Pancreas (tissue), 10 donors: ENCODE results near the gene TRABD. TPM values are rescaled to one million over a fixed set of nuclear protein-coding genes. Genes with fewer than 3 reads are reported as not detected.

Experiments used
- ATAC-seq, 4 donors: fragments of 200-7000 bp; cut with Tn5 transposase; one replicate each; pipeline versions ENCODE4 v1.8.0 to v1.9.1; 2020; ENCODE audit warnings: mild to moderate bottlenecking in 4 of 4, moderate library complexity in 4 of 4
- DNase-seq, 6 donors: peaks; one replicate each; pipeline ENCODE4 v3.0.0-alpha.2; 2020
- FAIRE-seq: peaks from 2 replicates; lab custom pipeline; 2012; peaks lifted over from hg19 to GRCh38; lab: Jason Lieb, UNC
- H3K27ac ChIP-seq, 4 donors: fragments of 200-600 bp; sonication (generic); 1 replicate in 3 of 4; 2 replicates in 1 of 4; pipeline versions ENCODE4 v1.5.0 to v1.8.0; 2020
- H3K27me3 ChIP-seq, 4 donors: fragments of 200-600 bp; one replicate each; pipeline ENCODE4 v1.8.0; 2021
- H3K36me3 ChIP-seq, 3 donors: fragments of 200-600 bp; sonication (generic) in 1 of 3; one replicate each; pipeline versions ENCODE4 v1.5.0 to v1.8.0; 2020 to 2021
- H3K4me1 ChIP-seq, 3 donors: fragments of 200-600 bp; one replicate each; pipeline ENCODE4 v1.8.0; 2021
- H3K4me3 ChIP-seq, 4 donors: fragments of 200-600 bp; sonication (generic) in 2 of 4; one replicate each; pipeline versions ENCODE4 v1.5.0 to v1.8.0; 2020 to 2021
- H3K9me3 ChIP-seq, 4 donors: fragments of 200-600 bp; one replicate each; pipeline ENCODE4 v1.8.0; 2021
- CTCF ChIP-seq, 4 donors: fragments of 200-600 bp; sonication (generic) in 3 of 4; IDR thresholded peaks; one replicate each; pipeline versions ENCODE4 v1.5.0 to v1.8.0; 2021; ENCODE audit warnings: antibody characterized with exemption in 4 of 4
- WGBS, 2 donors: extraction: QIAGEN DNeasy Blood & Tissue Kit; methylation state at CpG; one replicate each; pipeline ENCODE4 v1.1.7; 2013; 5-methylcytosine and 5-hydroxymethylcytosine counted together
- intact Hi-C, 3 donors: fragments of 100-400 bp; cut with DNase I; formaldehyde crosslinking; loops; one replicate each; pipeline versions ENCODE4 v1.11.1 to v1.14.2; 2022
- polyA plus RNA-seq, 2 donors: library from polyadenylated mRNA; stranded (reverse); fragments of 200-250 nt; gene quantifications; one replicate each; pipeline ENCODE4 v1.2.3, GENCODE V29; 2013
- total RNA-seq, 6 donors: library from RNA; stranded (reverse); fragmentation: NEBNext Ultra II Directional in 4 of 6; extraction: Animal tissue kit (Norgen Biotek cat#: 25700) in 4 of 6; gene quantifications; one replicate each; pipeline versions ENCODE4 v1.2.1 to v1.2.4, GENCODE V29; 2021 to 2023
- donor health status: healthy with polysubstance abuse.
- donor health status: DM: no; HTN: no; CAD: no; lungs with moderate emphysema.
- donor health status: DM: no; HTN: no; CAD: no.
- donor health status: control.
- donor health status: control.
- donor health status: Bipolar disorder and iron deficiency.
- donor health status: DM: yes; HTN: yes; CAD: no.
- donor health status: DM: no; HTN: no; CAD: no.
- donor health status: DM: no; HTN: no; CAD: no.
- donor health status: DM: yes; HTN: yes; CAD: no.

TRABD gene
- total and polyA plus RNA-seq, 8 donors = 25.9 to 107 (median 51.7) TPM

- no peak for ATAC-seq
- no peaks in the 10 kb centered on the region for H3K9me3 ChIP-seq
- intact Hi-C loops = no loop called here
- no peak for TF ChIP-seq CTCF (IDR thresholded peaks at IDR 0.05)
- no peaks in the 10 kb centered on the region for H3K27me3 ChIP-seq
- H3K27ac ChIP-seq = no peak overlapping the region
- no peaks in the 10 kb centered on the region for H3K36me3 ChIP-seq
- DNase-seq = peak in 2 of 6 donors; percentile 17 to 52
- no peaks in the 10 kb centered on the region for H3K4me1 ChIP-seq
- FAIRE-seq = no peak
- H3K4me3 ChIP-seq = no peak overlapping the region
- WGBS, 2 donors = 79 to 87% methylated on average over 13 of the region's 13 CpGs
Measured at GRCh38 chr22:50171965-50172421, 13.7 kb upstream of the TRABD start.

DNA sequence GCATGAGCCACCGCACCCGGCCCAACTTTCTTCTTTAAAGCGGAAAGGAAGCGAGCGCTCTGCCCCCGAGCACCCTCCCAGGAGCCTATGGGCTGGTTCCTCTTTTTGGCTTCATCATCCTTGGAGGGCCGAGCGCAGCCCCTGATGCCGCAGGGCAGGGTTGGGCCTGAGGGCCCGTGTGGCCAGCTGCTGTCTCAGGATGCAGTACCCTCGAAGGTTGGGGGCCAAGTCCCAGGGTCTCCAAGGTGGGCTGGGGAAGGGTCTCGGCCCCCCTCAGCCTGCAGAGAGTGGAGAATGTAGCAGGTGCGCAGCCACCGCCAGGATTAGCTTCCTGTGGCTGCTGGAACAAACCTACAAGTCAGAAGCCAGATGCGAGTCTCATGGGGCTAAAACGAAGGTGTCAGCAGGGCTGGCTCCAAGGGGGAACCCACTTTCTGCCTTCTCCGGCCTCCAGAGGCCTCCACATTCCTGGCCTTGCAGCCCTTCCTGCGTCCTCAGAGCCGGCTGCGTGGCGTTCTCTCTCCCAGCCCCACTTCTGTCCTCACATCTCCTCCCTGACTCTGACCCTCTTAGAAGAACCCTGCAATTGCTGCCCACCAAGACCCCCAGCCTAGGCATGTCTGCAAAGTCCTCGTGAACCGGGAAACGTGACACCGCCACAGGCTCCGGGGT, 12.3 kb upstream of the TRABD start:
- FAIRE-seq (no peak), ATAC-seq (peak in 1 of 4 donors; percentile 13), DNase-seq (peak in 3 of 6 donors; percentile 14 to 52 (median 17))
- no peak overlapping the region for H3K4me3 ChIP-seq
- no peaks in the 10 kb centered on the region for H3K4me1 ChIP-seq
- intact Hi-C loops = no loop called here
- no peak for TF ChIP-seq CTCF (IDR thresholded peaks at IDR 0.05)
- H3K27ac ChIP-seq = no peak overlapping the region
- H3K36me3 ChIP-seq = no peaks in the 10 kb centered on the region
- 82 to 88% methylated on average over 26 of the region's 26 CpGs for WGBS, 2 donors
- no peaks in the 10 kb centered on the region for H3K9me3 ChIP-seq
- H3K27me3 ChIP-seq = no peaks in the 10 kb centered on the region

DNA sequence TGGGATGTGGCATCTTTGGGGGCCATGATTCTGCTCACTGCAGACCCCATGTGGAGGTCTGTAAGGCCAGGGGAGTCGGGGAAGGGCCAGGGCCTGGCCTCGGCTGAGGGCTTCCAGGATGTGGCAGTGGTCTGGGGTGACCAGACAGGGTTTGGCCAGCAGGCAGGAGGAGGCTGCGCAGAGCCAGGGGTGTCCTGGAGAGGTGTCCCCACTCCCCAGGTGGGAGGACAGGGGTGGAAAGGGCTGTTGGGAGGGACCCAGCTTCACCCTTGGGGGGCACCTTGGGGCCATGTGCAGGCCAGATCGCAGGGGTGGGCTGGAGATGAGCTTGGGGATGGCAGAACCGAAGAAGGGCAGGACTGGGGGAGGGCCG, 11.7 kb upstream of the TRABD start:
- Histone ChIP-seq H3K4me3 (no peak overlapping the region), H3K27ac (no peak overlapping the region), H3K9me3 (no peaks in the 10 kb centered on the region), H3K36me3 (no peaks in the 10 kb centered on the region), H3K27me3 (no peaks in the 10 kb centered on the region), H3K4me1 (no peaks in the 10 kb centered on the region)
- no peak for FAIRE-seq
- 88 to 91% methylated on average over 6 of the region's 6 CpGs for WGBS, 2 donors
- intact Hi-C loops = no loop called here
- TF ChIP-seq CTCF (IDR thresholded peaks at IDR 0.05) = no peak
- DNase-seq = peak in 2 of 6 donors; percentile 18 to 52
- no peak for ATAC-seq

DNA sequence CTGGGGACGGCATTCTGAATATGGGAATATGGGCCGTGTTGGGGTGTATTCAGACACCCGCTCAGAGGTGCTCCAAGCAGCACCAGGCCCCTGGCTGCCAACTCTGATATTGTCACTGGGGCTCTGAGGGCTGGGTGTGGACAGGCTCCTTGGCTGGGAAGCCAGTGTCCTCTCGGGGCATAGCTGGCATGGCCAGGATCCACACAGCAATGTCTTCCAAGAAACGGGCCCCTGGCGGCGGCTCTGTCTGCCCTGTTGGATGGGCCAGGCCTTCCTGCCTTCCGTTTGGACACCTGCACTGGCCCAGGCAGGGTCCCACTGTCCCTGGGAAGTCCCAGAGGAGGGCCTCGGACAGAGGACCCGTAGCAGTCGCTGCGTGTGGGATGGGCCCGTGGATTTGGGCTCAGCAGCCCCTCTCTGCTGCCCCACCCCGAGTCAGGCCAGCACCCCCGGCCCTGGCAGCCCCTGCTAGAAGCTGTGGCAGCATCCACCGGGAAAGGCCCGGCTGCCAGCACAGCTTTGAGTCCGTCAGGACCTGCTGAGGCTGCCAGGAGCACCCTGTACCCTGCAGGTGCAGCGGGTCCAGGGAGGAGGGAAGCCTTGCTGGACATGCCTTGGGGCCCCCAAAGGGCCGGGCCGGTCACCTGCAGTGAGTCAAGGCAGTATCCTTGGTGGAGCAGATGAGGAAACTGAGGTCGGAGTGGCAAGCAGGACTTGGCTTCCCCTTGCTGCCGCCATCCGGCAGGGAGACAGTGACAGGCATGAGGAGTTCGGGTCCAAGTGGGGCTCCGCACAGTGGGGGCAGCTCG, 11.1 kb upstream of the TRABD start:
- peak in 3 of 6 donors; percentile 13 to 60 (median 28) for DNase-seq
- Histone ChIP-seq H3K27ac (no peak overlapping the region), H3K4me1 (no peaks in the 10 kb centered on the region), H3K4me3 (no peak overlapping the region), H3K9me3 (no peaks in the 10 kb centered on the region), H3K27me3 (no peaks in the 10 kb centered on the region), H3K36me3 (no peaks in the 10 kb centered on the region)
- FAIRE-seq = no peak
- intact Hi-C loops = no loop called here
- ATAC-seq = no peak
- TF ChIP-seq CTCF (IDR thresholded peaks at IDR 0.05) = no peak
- 85 to 91% methylated on average over 27 of the region's 27 CpGs for WGBS, 2 donors

- intact Hi-C loops = no loop called here
- no peaks in the 10 kb centered on the region for H3K27me3 ChIP-seq
- no peak overlapping the region for H3K27ac ChIP-seq
- WGBS, 2 donors = 84 to 93% methylated on average over 6 of the region's 6 CpGs
- DNase-seq = peak in 2 of 6 donors; percentile 43 to 54
- no peak for TF ChIP-seq CTCF (IDR thresholded peaks at IDR 0.05)
- no peak for ATAC-seq
- no peaks in the 10 kb centered on the region for H3K9me3 ChIP-seq
- H3K36me3 ChIP-seq = no peaks in the 10 kb centered on the region
- FAIRE-seq = no peak
- H3K4me3 ChIP-seq = no peak overlapping the region
- H3K4me1 ChIP-seq = no peaks in the 10 kb centered on the region
Measured at GRCh38 chr22:50175191-50175461, 10.6 kb upstream of the TRABD start.
